Immature natural killer cell (primary cell): ENCODE measurements around the gene TAOK1. TPM values are rescaled to one million over a fixed set of nuclear protein-coding genes. Genes with fewer than 3 reads are reported as not detected.
"Not testable (repeated sequence)": the region's sequence is repeated elsewhere in the genome, so short reads cannot be mapped to it uniquely, and the experiment has no call there.

Experiments
- DNase-seq, 3 donors: peaks; one replicate each; pipeline ENCODE4 v3.0.0; 2022; ENCODE audit warnings: mixed read lengths in 1 of 3
- H3K27ac Mint-ChIP-seq, 6 donors: one replicate each; pipeline ENCODE4 v1.8.0; 2020; ENCODE audit warnings: mixed read lengths in 6 of 6, mild to moderate bottlenecking in 5 of 6, inconsistent platforms in 4 of 6, moderate library complexity in 3 of 6
- H3K27me3 Mint-ChIP-seq, 3 donors: one replicate each; pipeline ENCODE4 v1.8.0; 2020 to 2021; ENCODE audit warnings: low read depth in 3 of 3, mild to moderate bottlenecking in 3 of 3, mixed read lengths in 3 of 3, moderate library complexity in 3 of 3, inconsistent platforms in 1 of 3
- H3K36me3 Mint-ChIP-seq, 3 donors: one replicate each; pipeline ENCODE4 v1.8.0; 2020; ENCODE audit warnings: mixed read lengths in 3 of 3, inconsistent platforms in 2 of 3, mild to moderate bottlenecking in 2 of 3
- H3K4me1 Mint-ChIP-seq, 2 donors: one replicate each; pipeline ENCODE4 v1.8.0; 2020; ENCODE audit warnings: inconsistent platforms in 2 of 2, mild to moderate bottlenecking in 2 of 2, mixed read lengths in 2 of 2, moderate library complexity in 1 of 2
- H3K4me3 Mint-ChIP-seq, 5 donors: one replicate each; pipeline ENCODE4 v1.8.0; 2020; ENCODE audit warnings: mild to moderate bottlenecking in 5 of 5, mixed read lengths in 5 of 5, inconsistent platforms in 3 of 5, moderate library complexity in 3 of 5
- H3K9me3 Mint-ChIP-seq, 6 donors: one replicate each; pipeline ENCODE4 v1.8.0; 2020; ENCODE audit warnings: mild to moderate bottlenecking in 6 of 6, mixed read lengths in 6 of 6, inconsistent platforms in 4 of 6, moderate library complexity in 3 of 6
- polyA plus RNA-seq, 3 donors: library from polyadenylated mRNA; unstranded; fragments of 300-500 nt; fragmentation: Illumina TruSeq; gene quantifications; one replicate each; pipeline ENCODE4 v1.2.3, GENCODE V29; 2021

TAOK1 gene
- polyA plus RNA-seq, 3 donors from 2014 or later, result 2.0 to 3.4 (median 2.2) TPM

- H3K9me3 Mint-ChIP-seq, H3K27me3 Mint-ChIP-seq, H3K4me1 Mint-ChIP-seq, H3K4me3 Mint-ChIP-seq, H3K36me3 Mint-ChIP-seq, H3K27ac Mint-ChIP-seq, DNase-seq: not testable (repeated sequence)
These were observed 90.2 kb downstream of the TAOK1 start for GRCh38 chr17:29480249-29480928.

GRCh38 chr17:29483503-29483902 lies 93.3 kb downstream of the TAOK1 start:
- H3K27me3 Mint-ChIP-seq, result peaks cover 0 to 2% (median 0%) of the 10 kb centered on the region in 3 donors
- peaks cover 0 to 4% (median under 1%) of the 10 kb centered on the region in 3 donors for H3K36me3 Mint-ChIP-seq
- H3K4me3 Mint-ChIP-seq, result no peak overlapping the region

GRCh38 chr17:29495011-29495410 lies 104.8 kb downstream of the TAOK1 start:
- Mint-ChIP-seq H3K27ac (peak overlapping the region in 1 of 6 donors; percentile 38), H3K9me3 (no peaks in the 10 kb centered on the region), H3K4me3 (no peak overlapping the region), H3K27me3 (peaks cover 0 to 4% (median 0%) of the 10 kb centered on the region in 3 donors), H3K4me1 (peaks cover 0 to 6% of the 10 kb centered on the region in 2 donors), H3K36me3 (peaks cover 15 to 31% (median 22%) of the 10 kb centered on the region in 3 donors)
- DNase-seq, result no peak

More at GRCh38 chr17:29483503-29483902, 93.3 kb downstream of the TAOK1 start:
- H3K9me3 Mint-ChIP-seq, result no peaks in the 10 kb centered on the region
- DNase-seq, result no peak
- H3K27ac Mint-ChIP-seq, result no peak overlapping the region
- no peaks in the 10 kb centered on the region for H3K4me1 Mint-ChIP-seq

- Mint-ChIP-seq H3K4me1 (no peaks in the 10 kb centered on the region), H3K4me3 (no peak overlapping the region), H3K36me3 (peaks cover 11 to 32% (median 19%) of the 10 kb centered on the region in 3 donors), H3K9me3 (no peaks in the 10 kb centered on the region), H3K27me3 (no peaks in the 10 kb centered on the region), H3K27ac (no peak overlapping the region)
- DNase-seq, result no peak
These were observed 114.5 kb downstream of the TAOK1 start for GRCh38 chr17:29504711-29505110.

- Mint-ChIP-seq H3K27ac (peak overlapping the region in 1 of 6 donors; percentile 19), H3K9me3 (no peaks in the 10 kb centered on the region), H3K4me1 (no peaks in the 10 kb centered on the region), H3K36me3 (peaks cover 11 to 30% (median 19%) of the 10 kb centered on the region in 3 donors), H3K4me3 (no peak overlapping the region), H3K27me3 (no peaks in the 10 kb centered on the region)
- DNase-seq, result no peak
These were observed 115.7 kb downstream of the TAOK1 start for GRCh38 chr17:29505836-29506235.

GRCh38 chr17:29510953-29511352 lies 120.8 kb downstream of the TAOK1 start:
- Mint-ChIP-seq H3K9me3 (no peaks in the 10 kb centered on the region), H3K4me3 (no peak overlapping the region)

GRCh38 chr17:29514792-29515191 lies 124.6 kb downstream of the TAOK1 start:
- H3K4me3 Mint-ChIP-seq, result no peak overlapping the region
- no peak overlapping the region for H3K27ac Mint-ChIP-seq

More at GRCh38 chr17:29510953-29511352, 120.8 kb downstream of the TAOK1 start:
- Mint-ChIP-seq H3K4me1 (no peaks in the 10 kb centered on the region), H3K27ac (no peak overlapping the region), H3K36me3 (peaks cover 0 to 10% (median 3%) of the 10 kb centered on the region in 3 donors), H3K27me3 (peaks cover 0 to 2% (median 0%) of the 10 kb centered on the region in 3 donors)
- DNase-seq, result no peak

GRCh38 chr17:29518359-29518758 lies 128.2 kb downstream of the TAOK1 start:
- H3K27ac Mint-ChIP-seq, result no peak overlapping the region
- H3K27me3 Mint-ChIP-seq, result peaks cover 0 to 2% (median 1%) of the 10 kb centered on the region in 3 donors
- DNase-seq, result no peak
- H3K36me3 Mint-ChIP-seq, result peaks cover 5 to 21% (median 12%) of the 10 kb centered on the region in 3 donors
- no peaks in the 10 kb centered on the region for H3K4me1 Mint-ChIP-seq
- no peaks in the 10 kb centered on the region for H3K9me3 Mint-ChIP-seq
- H3K4me3 Mint-ChIP-seq, result no peak overlapping the region

More at GRCh38 chr17:29514792-29515191, 124.6 kb downstream of the TAOK1 start:
- Mint-ChIP-seq H3K27me3 (peaks cover 0 to 2% (median 2%) of the 10 kb centered on the region in 3 donors), H3K36me3 (peaks cover 5 to 17% (median 8%) of the 10 kb centered on the region in 3 donors), H3K9me3 (no peaks in the 10 kb centered on the region), H3K4me1 (no peaks in the 10 kb centered on the region)
- no peak for DNase-seq

GRCh38 chr17:29524692-29525091 lies 134.5 kb downstream of the TAOK1 start:
- Mint-ChIP-seq H3K9me3 (no peaks in the 10 kb centered on the region), H3K4me3 (no peak overlapping the region), H3K27me3 (peaks cover 0 to 3% (median 0%) of the 10 kb centered on the region in 3 donors), H3K4me1 (no peaks in the 10 kb centered on the region), H3K36me3 (peaks cover 0 to 15% (median 3%) of the 10 kb centered on the region in 3 donors), H3K27ac (no peak overlapping the region)
- no peak for DNase-seq

GRCh38 chr17:29526322-29526721 lies 136.2 kb downstream of the TAOK1 start:
- H3K4me1 Mint-ChIP-seq, result peaks cover 0 to 5% of the 10 kb centered on the region in 2 donors
- H3K4me3 Mint-ChIP-seq, result no peak overlapping the region
- peaks cover 5 to 15% (median 8%) of the 10 kb centered on the region in 3 donors for H3K36me3 Mint-ChIP-seq
- no peaks in the 10 kb centered on the region for H3K9me3 Mint-ChIP-seq
- no peak for DNase-seq
- H3K27me3 Mint-ChIP-seq, result peaks cover 0 to 2% (median 0%) of the 10 kb centered on the region in 3 donors
- no peak overlapping the region for H3K27ac Mint-ChIP-seq

- Mint-ChIP-seq H3K27ac (no peak overlapping the region), H3K4me3 (no peak overlapping the region), H3K4me1 (peaks cover 0 to 5% of the 10 kb centered on the region in 2 donors), H3K27me3 (peaks cover 2 to 6% (median 3%) of the 10 kb centered on the region in 3 donors), H3K9me3 (no peaks in the 10 kb centered on the region), H3K36me3 (peaks cover 18 to 30% (median 24%) of the 10 kb centered on the region in 3 donors)
- DNase-seq, result no peak
These were observed 143.8 kb downstream of the TAOK1 start for GRCh38 chr17:29533976-29534375.

- H3K4me1 Mint-ChIP-seq, result peaks cover 6 to 13% of the 10 kb centered on the region in 2 donors
- H3K36me3 Mint-ChIP-seq, result peaks cover 11 to 29% (median 13%) of the 10 kb centered on the region in 3 donors
- H3K27ac Mint-ChIP-seq, result peak overlapping the region in 1 of 6 donors; percentile 11
- no peaks in the 10 kb centered on the region for H3K9me3 Mint-ChIP-seq
- peaks cover 0 to 6% (median 0%) of the 10 kb centered on the region in 3 donors for H3K27me3 Mint-ChIP-seq
- no peak for DNase-seq
- no peak overlapping the region for H3K4me3 Mint-ChIP-seq
These were observed 153.9 kb downstream of the TAOK1 start for GRCh38 chr17:29544066-29544465.

- Mint-ChIP-seq H3K36me3 (peaks cover 7 to 29% (median 13%) of the 10 kb centered on the region in 3 donors), H3K27ac (peak overlapping the region in 2 of 6 donors; percentile 9 to 43), H3K27me3 (peaks cover 0 to 5% (median 0%) of the 10 kb centered on the region in 3 donors), H3K4me1 (peaks cover 14 to 27% of the 10 kb centered on the region in 2 donors), H3K9me3 (no peaks in the 10 kb centered on the region), H3K4me3 (no peak overlapping the region)
- DNase-seq, result no peak
These were observed 155.9 kb downstream of the TAOK1 start for GRCh38 chr17:29546085-29546484.

GRCh38 chr17:29546830-29547229 lies 156.7 kb downstream of the TAOK1 start:
- Mint-ChIP-seq H3K27ac (peak overlapping the region in 4 of 6 donors; percentile 12 to 74 (median 56)), H3K36me3 (peaks cover 7 to 29% (median 13%) of the 10 kb centered on the region in 3 donors), H3K4me1 (peaks cover 14 to 27% of the 10 kb centered on the region in 2 donors), H3K9me3 (no peaks in the 10 kb centered on the region), H3K4me3 (no peak overlapping the region), H3K27me3 (peaks cover 0 to 5% (median 0%) of the 10 kb centered on the region in 3 donors)
- DNase-seq, result no peak
